HCT116 (cell line): ENCODE data around the gene MYO10. TPM values are rescaled to one million over a fixed set of nuclear protein-coding genes. Genes with fewer than 3 reads are reported as not detected.

Experiments
- ATAC-seq: fragments of 200-7000 bp; cut with Tn5 transposase; 2 replicates; pipeline ENCODE4 v1.9.1; 2020; ENCODE audit warnings: mild to moderate bottlenecking, moderate library complexity
- BruUV-seq: library from RNA; stranded (reverse); fragments of 400-500 nt; replicated peaks from 2 replicates; lab custom pipeline; 2021; lab: Mats Ljungman, UMichigan
- CTCF ChIA-PET: fragments of 300-600 bp; sonication (Branson Sonifier 250); formaldehyde crosslinking; loops from one replicate; lab custom pipeline; 2021; ENCODE audit warnings: antibody characterized with exemption; lab: Charles Lee
- POLR2A ChIA-PET: fragments of 300-600, 350-600 bp; sonication (Branson Sonifier 250); formaldehyde crosslinking; loops from one replicate; lab custom pipeline; 2021; ENCODE audit warnings: antibody characterized with exemption; lab: Charles Lee
- RAD21 ChIA-PET, 2 experiments: fragments of 300-600 bp; sonication (Branson Sonifier 250); formaldehyde crosslinking; loops; one replicate each; lab custom pipeline; 2023; ENCODE audit warnings: low total read pairs in 2 of 2; ENCODE audit not compliant: uncharacterized antibody in 2 of 2, unreplicated experiment in 2 of 2, low non-redundant PET in 1 of 2; lab: Charles Lee
- DNase-seq: peaks from one replicate; pipeline ENCODE4 v3.0.0-alpha.2; 2010; ENCODE audit warnings: low read depth, low spot score
- H2AFZ ChIP-seq: fragments of 200-600 bp; shearing (Covaris generic), sonication (generic); 2 replicates; pipeline ENCODE4 v1.6.1; 2017; ENCODE audit warnings: low read depth, mixed run types, mixed read lengths, antibody characterized with exemption, low read length; ENCODE audit not compliant: poor library complexity, severe bottlenecking
- H3K27ac ChIP-seq: 2 replicates; pipeline ENCODE4 v1.5.1; 2012; ENCODE audit warnings: low read depth, low read length
- H3K27me3 ChIP-seq: fragments of 200-600 bp; sonication (generic); 2 replicates; pipeline ENCODE4 v1.6.1; 2016; ENCODE audit warnings: mixed run types, low read length, mixed read lengths; ENCODE audit not compliant: insufficient read depth
- H3K36me3 ChIP-seq, 2 experiments: fragments of 200-500 bp in 1 of 2; fragments of 200-600 bp in 1 of 2; sonication (Bioruptor generic) in 1 of 2; sonication (generic) in 1 of 2; 2 replicates each; pipeline versions ENCODE4 v1.5.1 to v1.6.1; 2014 to 2016; ENCODE audit warnings: low read length in 2 of 2, inconsistent platforms in 1 of 2, mixed read lengths in 1 of 2, mixed run types in 1 of 2; ENCODE audit not compliant: insufficient read depth in 2 of 2, control insufficient read depth in 1 of 2
- H3K4me1 ChIP-seq, 2 experiments: fragments of 200-600 bp in 1 of 2; sonication (generic) in 1 of 2; 2 replicates each; pipeline versions ENCODE4 v1.5.1 to v1.6.1; 2012 to 2017; ENCODE audit warnings: low read length in 2 of 2, inconsistent platforms in 1 of 2, mild to moderate bottlenecking in 1 of 2, mixed read lengths in 1 of 2, mixed run types in 1 of 2, moderate library complexity in 1 of 2; ENCODE audit not compliant: insufficient read depth in 2 of 2, control insufficient read depth in 1 of 2
- H3K4me2 ChIP-seq: fragments of 200-600 bp; sonication (generic); 2 replicates; pipeline ENCODE4 v1.6.1; 2017; ENCODE audit warnings: mixed run types, low read length, mixed read lengths
- H3K4me3 ChIP-seq, 2 experiments: fragments of 200-600 bp in 1 of 2; sonication (generic) in 1 of 2; replicated peaks in 1 of 2; 2 replicates each; pipeline ENCODE4 v1.5.1; 2011 to 2016; ENCODE audit warnings: low read length in 2 of 2, control low read depth in 1 of 2, low read depth in 1 of 2, mild to moderate bottlenecking in 1 of 2, mixed read lengths in 1 of 2, mixed run types in 1 of 2
- H3K79me2 ChIP-seq: fragments of 200-600 bp; sonication (generic); 2 replicates; pipeline ENCODE4 v1.6.1; 2017; ENCODE audit warnings: mild to moderate bottlenecking, mixed run types, low read length, moderate library complexity, mixed read lengths; ENCODE audit not compliant: insufficient read depth
- H3K9ac ChIP-seq: fragments of 200-600 bp; sonication (generic); 2 replicates; pipeline ENCODE4 v1.6.1; 2016; ENCODE audit warnings: low read length, mixed read lengths
- H3K9me2 ChIP-seq: fragments of 200-600 bp; sonication (generic), shearing (Covaris generic); 2 replicates; pipeline ENCODE4 v1.6.1; 2017; ENCODE audit warnings: mixed run types, mild to moderate bottlenecking, moderate library complexity; ENCODE audit not compliant: insufficient read depth
- H3K9me3 ChIP-seq, 2 experiments: fragments of 200-500 bp in 1 of 2; fragments of 200-600 bp in 1 of 2; sonication (Bioruptor generic) in 1 of 2; sonication (generic) in 1 of 2; 2 replicates each; pipeline ENCODE4 v1.6.1; 2014 to 2017; ENCODE audit warnings: low read length in 2 of 2, mixed read lengths in 2 of 2, inconsistent platforms in 1 of 2, low read depth in 1 of 2, mild to moderate bottlenecking in 1 of 2, mixed run types in 1 of 2, moderate library complexity in 1 of 2; ENCODE audit not compliant: control insufficient read depth in 1 of 2, insufficient read depth in 1 of 2
- H4K20me1 ChIP-seq: fragments of 200-600 bp; sonication (generic), shearing (Covaris generic); 2 replicates; pipeline ENCODE4 v1.6.1; 2017; ENCODE audit warnings: mixed run types, mild to moderate bottlenecking, moderate library complexity; ENCODE audit not compliant: insufficient read depth
- ATF3 ChIP-seq: IDR thresholded peaks from 2 replicates; pipeline ENCODE4 v1.6.1; 2012
- CBX3 ChIP-seq: IDR thresholded peaks from 2 replicates; pipeline ENCODE4 v1.6.1; 2012; ENCODE audit warnings: low read depth
- CEBPB ChIP-seq: IDR thresholded peaks from 2 replicates; pipeline ENCODE4 v1.6.1; 2012; ENCODE audit warnings: low read depth
- CTCF ChIP-seq, 3 experiments: fragments of 200-600 bp in 1 of 3; sonication (generic) in 1 of 3; IDR thresholded peaks in 2 of 3; conservative IDR thresholded peaks in 1 of 3; 2 replicates each; pipeline ENCODE4 v1.5.1; 2012 to 2017; ENCODE audit warnings: low read depth in 2 of 3, low read length in 2 of 3, antibody characterized with exemption in 1 of 3, borderline replicate concordance in 1 of 3, control low read depth in 1 of 3, mild to moderate bottlenecking in 1 of 3, mixed read lengths in 1 of 3, mixed run types in 1 of 3, moderate library complexity in 1 of 3; ENCODE audit not compliant: insufficient read depth in 1 of 3
- EGR1 ChIP-seq: IDR thresholded peaks from 2 replicates; pipeline ENCODE4 v1.6.1; 2012; ENCODE audit warnings: low read depth
- EZH2 ChIP-seq: fragments of 200-600 bp; sonication (generic); IDR thresholded peaks from 2 replicates; pipeline ENCODE4 v1.6.1; 2017; ENCODE audit warnings: antibody characterized with exemption, mixed run types
- FOSL1 ChIP-seq: IDR thresholded peaks from 2 replicates; pipeline ENCODE4 v1.6.1; 2012; ENCODE audit warnings: low read depth
- JUND ChIP-seq: IDR thresholded peaks from 2 replicates; pipeline ENCODE4 v1.6.1; 2012
- POLR2A ChIP-seq: IDR thresholded peaks from 2 replicates; pipeline ENCODE4 v1.7.0; 2011; ENCODE audit warnings: borderline replicate concordance; ENCODE audit not compliant: insufficient read depth, insufficient read length; ENCODE audit errors: extremely low read depth
- RAD21 ChIP-seq: IDR thresholded peaks from 2 replicates; pipeline ENCODE4 v1.6.1; 2012; ENCODE audit warnings: low read depth, mild to moderate bottlenecking
- SIN3A ChIP-seq: IDR thresholded peaks from 2 replicates; pipeline ENCODE4 v1.6.1; 2012; ENCODE audit warnings: low read depth
- SRF ChIP-seq: IDR thresholded peaks from 2 replicates; pipeline ENCODE4 v1.6.1; 2012; ENCODE audit warnings: low read depth
- TCF7L2 ChIP-seq: IDR thresholded peaks from 2 replicates; pipeline ENCODE4 v1.7.0; 2011; ENCODE audit warnings: borderline replicate concordance, inconsistent platforms; ENCODE audit not compliant: insufficient read depth, insufficient read length; ENCODE audit errors: extremely low read depth
- YY1 ChIP-seq: IDR thresholded peaks from 2 replicates; pipeline ENCODE4 v1.6.1; 2011; ENCODE audit warnings: low read length, low read depth, moderate library complexity, mild to moderate bottlenecking; ENCODE audit not compliant: insufficient replicate concordance; ENCODE audit errors: extremely low read depth
- ZFX ChIP-seq: fragments of 450-650 bp; IDR thresholded peaks from 2 replicates; pipeline ENCODE4 v1.6.1; 2017
- ZNF274 ChIP-seq: fragments of 200-500 bp; sonication (Bioruptor generic); IDR thresholded peaks from 2 replicates; pipeline ENCODE4 v1.6.1; 2014; ENCODE audit warnings: mild to moderate bottlenecking, low read depth, low read length, inconsistent platforms
- intact Hi-C: fragments of 100-400 bp; cut with micrococcal nuclease; formaldehyde crosslinking; loops from 2 replicates; pipeline ENCODE4 v1.10.0; 2022
- total RNA-seq: library from RNA; stranded (reverse); gene quantifications from one replicate; pipeline ENCODE4 v1.2.1, GENCODE V29; 2021; ENCODE audit not compliant: unreplicated experiment
- TF ChIP-seq, protein P1 (sequence below): IDR thresholded peaks from 2 replicates; pipeline ENCODE4 v1.6.1; 2012

The MYO10 gene
- total RNA-seq, 1 experiment from 2014 or later, result 34.9 TPM

- H3K36me3 ChIP-seq, result peaks cover 0 to 7% of the 10 kb centered on the region in 2 experiments; a peak in 2 of 4 replicates
- DNase-seq (no peak), ATAC-seq (no peak)
- no peak overlapping the region for H3K27ac ChIP-seq
- H3K9me2 ChIP-seq, result no peaks in the 10 kb centered on the region
- no peak overlapping the region for H3K9ac ChIP-seq
- TF ChIP-seq FOSL1 (no peak), POLR2A (no peak), CTCF (IDR thresholded peaks at IDR 0.05 in 2 of 3, conservative IDR thresholded peaks at IDR 0.05 in 1 of 3; ENCODE audit: borderline replicate concordance in 1 of 3, insufficient read depth in 1 of 3, low read depth in 2 of 3, low read length in 2 of 3) (no peak), JUND (no peak), EGR1 (no peak), EZH2 (no peak), ZFX (no peak), YY1 (no peak), ATF3 (no peak), RAD21 (no peak), SIN3A (no peak), SRF (no peak), CBX3 (no peak), CEBPB (no peak), TCF7L2 (no peak), ZNF274 (no peak)
- TF ChIP-seq, protein P1, sequence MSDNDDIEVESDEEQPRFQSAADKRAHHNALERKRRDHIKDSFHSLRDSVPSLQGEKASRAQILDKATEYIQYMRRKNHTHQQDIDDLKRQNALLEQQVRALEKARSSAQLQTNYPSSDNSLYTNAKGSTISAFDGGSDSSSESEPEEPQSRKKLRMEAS, result no peak
- ChIA-PET CTCF (no interaction called here), RAD21 (no interaction called here), POLR2A (no interaction called here)
- H3K4me3 ChIP-seq, result no peak overlapping the region
- H3K4me2 ChIP-seq, result no peak overlapping the region
- no peaks in the 10 kb centered on the region for H4K20me1 ChIP-seq
- no peak overlapping the region for H2AFZ ChIP-seq
- no TSS peak for BruUV-seq
- no peaks in the 10 kb centered on the region for H3K4me1 ChIP-seq
- no peaks in the 10 kb centered on the region for H3K27me3 ChIP-seq
- H3K9me3 ChIP-seq, result no peaks in the 10 kb centered on the region
- H3K79me2 ChIP-seq, result no peaks in the 10 kb centered on the region
- intact Hi-C loops, result no loop called here
Observed at GRCh38 chr5:16712620-16713019, 223.5 kb downstream of the MYO10 start.
